DMS79 treated with DMSO at 0.1 percent for 48 hours (cell line): ENCODE results near the gene C10orf71.

Source experiments
- DNase-seq: peaks from one replicate; lab custom pipeline; 2025; lab: John Stamatoyannopoulos, UW

The C10orf71 gene

GRCh38 chr10:49360271-49361177 lies 61.6 kb downstream of the C10orf71 start:
- peak; percentile 25 for DNase-seq

- no peak for DNase-seq
Measured at GRCh38 chr10:49361178-49361554, 62.2 kb downstream of the C10orf71 start.

- no peak for DNase-seq
Measured at GRCh38 chr10:49361735-49362568, 63.0 kb downstream of the C10orf71 start.

- DNase-seq = no peak
Measured at GRCh38 chr10:49362596-49363260, 63.8 kb downstream of the C10orf71 start.

- no peak for DNase-seq
Measured at GRCh38 chr10:49363309-49364031, 64.5 kb downstream of the C10orf71 start.

GRCh38 chr10:49364051-49364450 lies 65.1 kb downstream of the C10orf71 start:
- DNase-seq = peak; percentile 18

- no peak for DNase-seq
Measured at GRCh38 chr10:49364747-49365146, 65.8 kb downstream of the C10orf71 start.

- no peak for DNase-seq
Measured at GRCh38 chr10:49365275-49365674, 66.3 kb downstream of the C10orf71 start.

- no peak for DNase-seq
Measured at GRCh38 chr10:49365675-49366415, 66.9 kb downstream of the C10orf71 start.

GRCh38 chr10:49366460-49366859 lies 67.5 kb downstream of the C10orf71 start:
- DNase-seq = no peak

- no peak for DNase-seq
Measured at GRCh38 chr10:49367600-49367999, 68.6 kb downstream of the C10orf71 start.

- DNase-seq = no peak
Measured at GRCh38 chr10:49368256-49368655, 69.3 kb downstream of the C10orf71 start.

- DNase-seq = peak; percentile 54
Measured at GRCh38 chr10:49369216-49370162, 70.5 kb downstream of the C10orf71 start.

GRCh38 chr10:49370326-49371100 lies 71.5 kb downstream of the C10orf71 start:
- DNase-seq = no peak

- no peak for DNase-seq
Measured at GRCh38 chr10:49371967-49372366, 73.0 kb downstream of the C10orf71 start.

GRCh38 chr10:49373361-49373760 lies 74.4 kb downstream of the C10orf71 start:
- no peak for DNase-seq

GRCh38 chr10:49374740-49375139 lies 75.8 kb downstream of the C10orf71 start:
- DNase-seq = no peak

GRCh38 chr10:49375611-49376010 lies 76.6 kb downstream of the C10orf71 start:
- DNase-seq = no peak
